Neural cell (in vitro differentiated cells): ENCODE measurements around the gene SDF2L1. TPM values are rescaled to one million over a fixed set of nuclear protein-coding genes. Genes with fewer than 3 reads are reported as not detected.
"Not testable (repeated sequence)": the region's sequence is repeated elsewhere in the genome, so short reads cannot be mapped to it uniquely, and the experiment has no call there.

Source experiments
- H2AFZ ChIP-seq: fragments of 200-600, 300-800 bp; sonication (generic), shearing (Covaris generic); 2 replicates; pipeline ENCODE4 v1.6.0; 2014; ENCODE audit warnings: low read depth, mild to moderate bottlenecking, antibody characterized with exemption, low read length, moderate library complexity
- H3F3A ChIP-seq: fragments of 200-600 bp; shearing (Covaris generic); 2 replicates; pipeline ENCODE4 v1.6.1; 2016; ENCODE audit warnings: mild to moderate bottlenecking, moderate library complexity, mixed read lengths, antibody characterized with exemption, low read length; ENCODE audit not compliant: insufficient read depth, poor library complexity, severe bottlenecking
- H3K27ac ChIP-seq: fragments of 200-600, 300-800 bp; sonication (generic), shearing (Covaris generic); 2 replicates; pipeline ENCODE4 v1.5.1; 2014; ENCODE audit warnings: mild to moderate bottlenecking, low read length, moderate library complexity
- H3K27me3 ChIP-seq: fragments of 300-800, 200-600 bp; sonication (generic), shearing (Covaris generic); 2 replicates; pipeline ENCODE4 v1.6.0; 2014; ENCODE audit warnings: mild to moderate bottlenecking, low read depth, low read length, moderate library complexity; ENCODE audit not compliant: insufficient read depth
- H3K36me3 ChIP-seq: fragments of 300-800, 200-600 bp; sonication (generic), shearing (Covaris generic); 2 replicates; pipeline ENCODE4 v1.5.1; 2014; ENCODE audit warnings: mild to moderate bottlenecking, antibody characterized with exemption, low read length, moderate library complexity; ENCODE audit not compliant: insufficient read depth
- H3K4me2 ChIP-seq: fragments of 300-800, 200-600 bp; sonication (generic), shearing (Covaris generic); 2 replicates; pipeline ENCODE4 v1.6.0; 2014; ENCODE audit warnings: mild to moderate bottlenecking, low read length
- H3K4me3 ChIP-seq: fragments of 300-800, 200-600 bp; sonication (generic), shearing (Covaris generic); 2 replicates; pipeline ENCODE4 v1.5.1; 2014; ENCODE audit warnings: mild to moderate bottlenecking, low read length, moderate library complexity
- H3K79me2 ChIP-seq: fragments of 200-600 bp; shearing (Covaris generic); replicated peaks from 2 replicates; pipeline ENCODE4 v1.6.0; 2014; ENCODE audit warnings: mild to moderate bottlenecking, low read length, moderate library complexity; ENCODE audit not compliant: insufficient read depth
- H3K9ac ChIP-seq: fragments of 300-800, 200-600 bp; sonication (generic), shearing (Covaris generic); 2 replicates; pipeline ENCODE4 v1.6.1; 2016; ENCODE audit warnings: mild to moderate bottlenecking, low read length, mixed read lengths
- H3K9me2 ChIP-seq: fragments of 200-600 bp; shearing (Covaris generic); 2 replicates; pipeline ENCODE4 v1.6.1; 2016; ENCODE audit warnings: mild to moderate bottlenecking, low read length, mixed read lengths; ENCODE audit not compliant: insufficient read depth
- H3K9me3 ChIP-seq: fragments of 200-600, 300-800 bp; sonication (generic), shearing (Covaris generic); 2 replicates; pipeline ENCODE4 v1.6.1; 2016; ENCODE audit warnings: mild to moderate bottlenecking, mixed run types, low read length, moderate library complexity, mixed read lengths
- H4K20me1 ChIP-seq: fragments of 200-600 bp; shearing (Covaris generic); 2 replicates; pipeline ENCODE4 v1.6.1; 2016; ENCODE audit warnings: mild to moderate bottlenecking, mixed run types; ENCODE audit not compliant: insufficient read depth
- CTCF ChIP-seq: fragments of 450-650 bp; IDR thresholded peaks from 2 replicates; pipeline ENCODE4 v1.5.1; 2014; ENCODE audit warnings: antibody characterized with exemption, mild to moderate bottlenecking, moderate library complexity; ENCODE audit not compliant: poor library complexity, severe bottlenecking
- EP300 ChIP-seq: fragments of 450-650 bp; conservative IDR thresholded peaks from 2 replicates; pipeline ENCODE4 v1.6.1; 2014; ENCODE audit warnings: antibody characterized with exemption, mild to moderate bottlenecking, moderate library complexity; ENCODE audit not compliant: poor library complexity, severe bottlenecking
- EZH2 ChIP-seq: fragments of 200-600, 300-800 bp; shearing (Covaris generic), sonication (generic); IDR thresholded peaks from 2 replicates; pipeline ENCODE4 v1.6.1; 2014; ENCODE audit warnings: antibody characterized with exemption, low read length, borderline replicate concordance, mild to moderate bottlenecking; ENCODE audit not compliant: insufficient read depth, poor library complexity, severe bottlenecking
- MXI1 ChIP-seq: fragments of 450-650 bp; conservative IDR thresholded peaks from 2 replicates; pipeline ENCODE4 v1.6.1; 2014; ENCODE audit warnings: antibody characterized with exemption, mild to moderate bottlenecking; ENCODE audit not compliant: poor library complexity, severe bottlenecking
- POLR2AphosphoS5 ChIP-seq: IDR thresholded peaks from 2 replicates; pipeline ENCODE4 v1.6.1; 2012
- RAD21 ChIP-seq: fragments of 450-650 bp; conservative IDR thresholded peaks from 2 replicates; pipeline ENCODE4 v1.6.1; 2014; ENCODE audit warnings: antibody characterized with exemption, mild to moderate bottlenecking, moderate library complexity
- REST ChIP-seq: IDR thresholded peaks from 2 replicates; pipeline ENCODE4 v1.6.1; 2012; ENCODE audit warnings: borderline replicate concordance
- SMC3 ChIP-seq: fragments of 450-650 bp; conservative IDR thresholded peaks from 2 replicates; pipeline ENCODE4 v1.6.1; 2014; ENCODE audit warnings: antibody characterized with exemption, mild to moderate bottlenecking, moderate library complexity; ENCODE audit not compliant: poor library complexity
- TAF1 ChIP-seq: IDR thresholded peaks from 2 replicates; pipeline ENCODE4 v1.6.1; 2012; ENCODE audit warnings: low read depth
- polyA plus RNA-seq: library from polyadenylated mRNA; depleted of rRNA; stranded (reverse); fragments of >200 nt; gene quantifications from 2 replicates; pipeline ENCODE4 v1.2.3, GENCODE V29; 2014

SDF2L1 gene
- polyA plus RNA-seq, 1 donor from 2014 or later, result 11.0 TPM

GRCh38 chr22:21645513-21645912 is 3.4 kb downstream of the SDF2L1 start:
- H3K27me3 ChIP-seq, H3K9me3 ChIP-seq, H3K79me2 ChIP-seq, H3K9me2 ChIP-seq, H3K36me3 ChIP-seq, H3K4me2 ChIP-seq, H2AFZ ChIP-seq, H3F3A ChIP-seq, H3K9ac ChIP-seq, H4K20me1 ChIP-seq, H3K4me3 ChIP-seq, H3K27ac ChIP-seq: not testable (repeated sequence)

GRCh38 chr22:21646608-21647590 is 4.8 kb downstream of the SDF2L1 start:
- H3K9ac ChIP-seq, result no peak overlapping the region
- no peak for TF ChIP-seq EP300
- TF ChIP-seq MXI1, result no peak
- no peak for TF ChIP-seq REST
- peak; percentile 96 for TF ChIP-seq CTCF
- no peak for TF ChIP-seq EZH2
- no peak for TF ChIP-seq POLR2AphosphoS5
- TF ChIP-seq RAD21, result peak; percentile 97
- peak; percentile 86 for TF ChIP-seq SMC3
- TF ChIP-seq TAF1, result no peak
- no peak overlapping the region for H3K4me2 ChIP-seq
- no peaks in the 10 kb centered on the region for H3K79me2 ChIP-seq
- no peak overlapping the region for H3K27ac ChIP-seq
- H3F3A ChIP-seq, result no peaks in the 10 kb centered on the region
- H3K9me3 ChIP-seq, result no peaks in the 10 kb centered on the region
- H3K9me2 ChIP-seq, result no peaks in the 10 kb centered on the region
- H3K36me3 ChIP-seq, result no peaks in the 10 kb centered on the region
- H2AFZ ChIP-seq, result no peak overlapping the region
- no peak overlapping the region for H3K4me3 ChIP-seq
- H3K27me3 ChIP-seq, result no peaks in the 10 kb centered on the region
- H4K20me1 ChIP-seq, result no peaks in the 10 kb centered on the region
